Measurements from ENCODE around the gene APH1B.

The APH1B gene

DNA sequence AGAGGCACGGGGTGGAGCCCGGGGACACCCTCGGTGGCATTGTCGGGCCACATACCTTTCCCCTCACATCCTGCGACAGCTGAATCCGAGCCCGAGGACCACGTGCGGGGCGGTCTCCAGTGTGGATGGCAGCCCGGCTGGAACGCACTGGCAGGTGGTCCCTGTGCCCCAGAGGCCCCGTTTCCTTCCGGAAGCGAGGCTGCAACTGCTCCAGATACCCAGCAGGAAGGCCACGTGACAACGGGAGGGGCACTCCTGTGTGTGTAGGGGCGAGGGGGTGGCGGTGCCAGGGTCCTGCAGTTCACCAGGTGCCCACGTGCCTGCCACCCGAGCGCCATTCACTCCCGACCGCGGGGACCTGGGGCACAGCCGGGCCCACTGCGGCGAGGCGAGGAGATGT is 44.1 kb downstream of the APH1B start:
- DNase-seq (ENCODE audit: low read depth): no peak
- TF ChIP-seq, protein P1, sequence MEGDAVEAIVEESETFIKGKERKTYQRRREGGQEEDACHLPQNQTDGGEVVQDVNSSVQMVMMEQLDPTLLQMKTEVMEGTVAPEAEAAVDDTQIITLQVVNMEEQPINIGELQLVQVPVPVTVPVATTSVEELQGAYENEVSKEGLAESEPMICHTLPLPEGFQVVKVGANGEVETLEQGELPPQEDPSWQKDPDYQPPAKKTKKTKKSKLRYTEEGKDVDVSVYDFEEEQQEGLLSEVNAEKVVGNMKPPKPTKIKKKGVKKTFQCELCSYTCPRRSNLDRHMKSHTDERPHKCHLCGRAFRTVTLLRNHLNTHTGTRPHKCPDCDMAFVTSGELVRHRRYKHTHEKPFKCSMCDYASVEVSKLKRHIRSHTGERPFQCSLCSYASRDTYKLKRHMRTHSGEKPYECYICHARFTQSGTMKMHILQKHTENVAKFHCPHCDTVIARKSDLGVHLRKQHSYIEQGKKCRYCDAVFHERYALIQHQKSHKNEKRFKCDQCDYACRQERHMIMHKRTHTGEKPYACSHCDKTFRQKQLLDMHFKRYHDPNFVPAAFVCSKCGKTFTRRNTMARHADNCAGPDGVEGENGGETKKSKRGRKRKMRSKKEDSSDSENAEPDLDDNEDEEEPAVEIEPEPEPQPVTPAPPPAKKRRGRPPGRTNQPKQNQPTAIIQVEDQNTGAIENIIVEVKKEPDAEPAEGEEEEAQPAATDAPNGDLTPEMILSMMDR (IDR thresholded peaks at IDR 0.05; ENCODE audit: control insufficient read depth, insufficient read depth, low read depth, low read length, missing control alignments): no peak
- H3K4me3 ChIP-seq (ENCODE audit: control insufficient read depth, low read depth, low read length): no peak overlapping the region

DNA sequence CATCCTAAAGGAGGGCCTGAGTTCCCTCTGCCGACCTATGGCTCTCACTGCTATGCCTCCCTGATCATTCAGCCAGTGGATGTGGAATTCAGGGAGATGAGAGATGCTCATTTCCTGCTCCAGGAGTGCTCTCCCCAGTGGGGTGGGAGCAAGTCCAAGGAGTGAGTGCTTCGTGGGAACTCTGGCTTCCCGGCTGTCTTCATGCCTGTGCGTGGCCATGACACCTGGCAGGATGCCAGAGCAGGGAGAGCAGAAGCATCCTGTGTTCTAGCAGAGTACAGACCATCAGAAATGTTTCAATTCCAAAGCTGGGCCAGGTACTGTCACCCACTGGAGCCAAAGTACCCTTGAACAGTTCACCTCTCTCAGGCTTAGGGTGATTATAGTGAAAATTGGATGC is 45.1 kb downstream of the APH1B start:
- TF ChIP-seq, protein P1 (IDR thresholded peaks at IDR 0.05; ENCODE audit: control insufficient read depth, insufficient read depth, low read depth, low read length, missing control alignments): no peak
- no peak for DNase-seq (ENCODE audit: low read depth)
- no peak overlapping the region for H3K4me3 ChIP-seq (ENCODE audit: control insufficient read depth, low read depth, low read length)

DNA sequence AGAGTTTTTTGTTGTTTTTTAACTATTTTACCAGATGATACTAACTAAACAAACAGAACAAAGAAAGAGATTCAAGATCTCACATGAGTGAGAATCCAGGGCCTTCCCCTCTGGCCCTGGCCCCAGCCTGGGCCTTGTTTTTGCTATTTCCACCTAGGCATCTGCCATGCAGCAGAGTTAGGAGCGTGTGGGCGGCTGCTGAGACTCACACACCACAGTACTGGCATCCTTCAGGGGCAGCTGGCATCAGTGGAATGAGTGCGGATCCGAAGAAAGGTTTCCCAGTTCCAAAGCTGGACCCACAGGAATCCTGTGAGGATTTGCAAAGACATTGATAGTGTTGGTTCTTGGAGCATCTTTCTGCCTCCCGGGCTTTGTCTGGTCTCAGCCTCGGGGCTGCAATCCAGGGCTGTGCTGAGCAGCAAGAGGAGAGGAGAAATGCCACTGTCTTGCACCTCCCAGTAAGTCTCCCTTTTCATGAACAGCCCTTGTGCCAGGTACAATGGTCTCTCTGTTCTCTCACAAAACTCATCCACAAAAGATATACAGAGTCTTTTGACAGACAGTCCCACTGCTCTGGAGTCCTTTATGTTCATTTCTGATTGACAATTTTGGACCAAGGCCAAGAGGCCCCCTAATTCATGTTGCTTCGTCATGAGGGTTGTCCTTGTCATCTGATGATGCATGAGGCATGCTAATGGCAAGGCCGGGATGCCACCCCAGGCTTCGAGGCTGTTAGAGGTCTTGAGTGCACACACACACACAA is 46.6 kb downstream of the APH1B start:
- H3K4me3 ChIP-seq (ENCODE audit: control insufficient read depth, low read depth, low read length): no peak overlapping the region
- TF ChIP-seq, protein P1 (IDR thresholded peaks at IDR 0.05; ENCODE audit: control insufficient read depth, insufficient read depth, low read depth, low read length, missing control alignments): no peak
- DNase-seq (ENCODE audit: low read depth): no peak

DNA sequence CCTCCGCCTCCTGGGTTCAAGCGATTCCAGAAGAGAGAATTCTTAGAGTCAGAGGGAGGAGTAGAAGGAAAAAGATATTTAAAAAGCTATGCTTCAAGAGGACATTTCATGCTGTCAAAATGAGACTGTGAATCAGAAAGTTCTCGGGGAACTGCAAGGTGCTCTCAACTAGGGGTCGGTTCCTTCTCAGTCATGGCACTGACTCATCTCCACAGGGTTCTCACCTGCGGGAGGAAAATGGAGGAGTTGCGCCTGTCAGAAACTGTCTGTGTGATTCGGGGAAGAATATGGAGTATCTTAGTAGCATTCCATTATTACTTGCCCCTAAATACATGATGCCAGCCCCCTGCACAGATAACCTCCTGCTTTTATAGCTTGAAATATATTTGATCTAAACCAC is 47.4 kb downstream of the APH1B start:
- TF ChIP-seq, protein P1 (IDR thresholded peaks at IDR 0.05; ENCODE audit: control insufficient read depth, insufficient read depth, low read depth, low read length, missing control alignments): no peak
- DNase-seq (ENCODE audit: low read depth): no peak
- H3K4me3 ChIP-seq (ENCODE audit: control insufficient read depth, low read depth, low read length): no peak overlapping the region

DNA sequence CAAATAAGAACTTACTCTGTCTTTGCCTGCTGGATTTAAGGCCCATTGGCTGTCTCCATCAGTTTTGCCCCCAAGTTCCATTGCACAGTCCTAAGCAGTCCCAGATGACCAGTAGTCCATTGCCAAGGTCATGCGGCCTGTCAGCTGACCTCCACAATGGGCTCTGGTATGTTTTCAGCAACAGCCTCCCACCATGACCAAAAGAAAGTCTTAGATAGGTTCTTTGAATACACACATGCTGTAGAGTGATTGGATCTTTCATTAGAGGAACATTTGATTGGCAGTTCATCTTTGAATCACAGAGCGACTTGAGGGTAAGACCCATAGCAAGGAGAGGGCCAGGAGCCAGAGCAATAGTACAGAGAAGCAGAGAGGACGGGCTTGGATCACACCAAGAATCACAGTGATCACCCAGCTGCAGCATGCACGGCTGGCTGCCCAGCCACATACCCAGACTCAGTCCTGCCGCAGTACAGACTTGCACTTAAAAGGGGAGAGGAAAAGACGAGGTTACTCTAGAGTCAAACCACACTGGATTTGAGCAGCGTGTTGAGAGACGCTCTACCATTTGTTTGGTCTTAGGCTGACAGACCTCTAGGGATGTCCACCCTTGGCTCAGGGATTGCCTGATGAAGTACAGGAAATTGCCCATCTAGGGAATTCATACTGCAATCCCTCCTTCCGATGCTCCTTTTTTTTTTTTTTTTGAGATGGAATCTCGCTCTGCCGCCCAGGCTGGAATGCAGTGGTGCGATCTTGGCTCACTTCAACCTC is 50.4 kb downstream of the APH1B start:
- TF ChIP-seq, protein P1 (IDR thresholded peaks at IDR 0.05; ENCODE audit: control insufficient read depth, insufficient read depth, low read depth, low read length, missing control alignments): no peak
- no peak for DNase-seq (ENCODE audit: low read depth)
- H3K4me3 ChIP-seq (ENCODE audit: control insufficient read depth, low read depth, low read length): no peak overlapping the region

DNA sequence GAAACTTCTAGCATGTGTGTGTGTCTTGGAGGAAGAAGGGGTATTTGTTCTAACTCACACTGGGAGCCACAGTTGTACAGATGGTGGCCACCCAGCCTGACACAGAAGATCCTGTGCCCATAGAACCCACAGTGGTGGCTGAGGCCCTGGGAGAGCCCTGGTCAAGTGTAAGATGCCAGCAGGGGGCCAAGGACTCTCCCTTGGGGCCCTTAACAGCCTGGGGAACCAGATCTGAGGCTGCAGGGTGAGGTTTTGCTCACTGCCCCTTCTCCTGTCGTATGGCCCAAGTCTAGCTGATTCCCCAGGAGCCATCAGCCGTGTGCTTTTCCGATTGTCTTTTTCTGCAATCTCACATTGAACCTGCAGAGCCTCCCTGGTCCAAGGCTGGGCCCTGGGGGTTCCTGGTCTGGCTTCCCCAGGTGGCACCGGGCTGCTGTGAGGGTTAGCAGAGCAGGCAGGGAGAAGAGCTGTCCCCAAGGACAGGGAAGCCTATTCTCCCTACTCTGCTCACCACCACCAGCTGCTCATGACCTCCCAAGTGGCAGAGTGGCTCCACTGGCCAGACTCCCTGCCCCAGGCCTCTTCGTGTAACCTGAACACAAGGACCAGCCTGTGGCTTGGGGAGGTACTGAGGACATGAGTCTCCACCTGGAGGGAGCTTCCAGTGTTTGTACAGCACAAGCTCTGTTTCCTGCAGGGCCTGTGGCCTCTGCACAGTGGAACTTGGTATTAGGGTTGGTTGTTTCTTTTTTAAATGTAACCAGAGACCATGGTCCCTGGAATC is 52.4 kb downstream of the APH1B start:
- H3K4me3 ChIP-seq (ENCODE audit: control insufficient read depth, low read depth, low read length): no peak overlapping the region
- no peak for DNase-seq (ENCODE audit: low read depth)
- TF ChIP-seq, protein P1 (IDR thresholded peaks at IDR 0.05; ENCODE audit: control insufficient read depth, insufficient read depth, low read depth, low read length, missing control alignments): no peak

Data from AG09309 (cell line).